ENCODE data around the gene B4GALNT2. TPM values are rescaled to one million over a fixed set of nuclear protein-coding genes. Genes with fewer than 3 reads are reported as not detected.
"Not testable (repeated sequence)": the region's sequence is repeated elsewhere in the genome, so short reads cannot be mapped to it uniquely, and the experiment has no call there.

The B4GALNT2 gene
- total RNA-seq, 1 donor from 2014 or later, result not detected

- no peak for DNase-seq
These were observed 10.8 kb upstream of the B4GALNT2 start for GRCh38 chr17:49121696-49122292.

- no peak for DNase-seq
These were observed 10.0 kb upstream of the B4GALNT2 start for GRCh38 chr17:49122566-49122965.

- no peak for DNase-seq
These were observed 9.5 kb upstream of the B4GALNT2 start for GRCh38 chr17:49123061-49123460.

GRCh38 chr17:49125449-49125848, 7.1 kb upstream of the B4GALNT2 start:
- no peak for DNase-seq

- not testable (repeated sequence) for DNase-seq
These were observed 6.2 kb upstream of the B4GALNT2 start for GRCh38 chr17:49126183-49126859.

GRCh38 chr17:49129359-49129950, 3.1 kb upstream of the B4GALNT2 start:
- not testable (repeated sequence) for DNase-seq

GRCh38 chr17:49130891-49131290, 1.7 kb upstream of the B4GALNT2 start:
- DNase-seq, result no peak

- no peak for DNase-seq
These were observed 261 bp upstream of the B4GALNT2 start for GRCh38 chr17:49132317-49132698.

GRCh38 chr17:49136335-49136734, 3.8 kb downstream of the B4GALNT2 start:
- no peak for DNase-seq

GRCh38 chr17:49145654-49146053, 13.1 kb downstream of the B4GALNT2 start:
- not testable (repeated sequence) for DNase-seq

GRCh38 chr17:49146620-49147306, 14.2 kb downstream of the B4GALNT2 start:
- DNase-seq, result no peak

- DNase-seq, result no peak
These were observed 15.6 kb downstream of the B4GALNT2 start for GRCh38 chr17:49148171-49148570.

- DNase-seq, result no peak
These were observed 19.4 kb downstream of the B4GALNT2 start for GRCh38 chr17:49151996-49152395.

GRCh38 chr17:49156256-49156655, 23.7 kb downstream of the B4GALNT2 start:
- DNase-seq, result no peak

GRCh38 chr17:49157784-49158183, 25.2 kb downstream of the B4GALNT2 start:
- DNase-seq, result no peak

GRCh38 chr17:49162866-49163265, 30.3 kb downstream of the B4GALNT2 start:
- no peak for DNase-seq

- DNase-seq, result no peak
These were observed 32.6 kb downstream of the B4GALNT2 start for GRCh38 chr17:49165143-49165542.

- DNase-seq, result no peak
These were observed 36.1 kb downstream of the B4GALNT2 start for GRCh38 chr17:49168706-49169105.

GRCh38 chr17:49170216-49170615, 37.6 kb downstream of the B4GALNT2 start:
- no peak for DNase-seq

- not testable (repeated sequence) for DNase-seq
These were observed 38.1 kb downstream of the B4GALNT2 start for GRCh38 chr17:49170711-49171110.

GRCh38 chr17:49175978-49176377, 43.4 kb downstream of the B4GALNT2 start:
- DNase-seq, result not testable (repeated sequence)

- no peak for DNase-seq
These were observed 47.7 kb downstream of the B4GALNT2 start for GRCh38 chr17:49180303-49180702.

GRCh38 chr17:49180998-49181635, 48.5 kb downstream of the B4GALNT2 start:
- no peak for DNase-seq
